Raji (cell line): ENCODE data around the gene MAVS.

Source experiments
- POLR2A ChIP-seq: IDR thresholded peaks from 2 replicates; pipeline ENCODE4 v1.6.1; 2011; ENCODE audit warnings: low read depth, low read length, control low read depth; ENCODE audit not compliant: insufficient read depth

Gene MAVS

GRCh38 chr20:3823881-3824280 lies 22.8 kb upstream of the MAVS start:
- TF ChIP-seq POLR2A = no peak

GRCh38 chr20:3825526-3825925 lies 21.1 kb upstream of the MAVS start:
- TF ChIP-seq POLR2A = no peak

- no peak for TF ChIP-seq POLR2A
Measured at GRCh38 chr20:3826420-3826819, 20.2 kb upstream of the MAVS start.

GRCh38 chr20:3828798-3829197 lies 17.8 kb upstream of the MAVS start:
- TF ChIP-seq POLR2A = no peak

- no peak for TF ChIP-seq POLR2A
Measured at GRCh38 chr20:3836132-3836531, 10.5 kb upstream of the MAVS start.

GRCh38 chr20:3839328-3839727 lies 7.3 kb upstream of the MAVS start:
- TF ChIP-seq POLR2A = no peak

- no peak for TF ChIP-seq POLR2A
Measured at GRCh38 chr20:3842348-3842930, 4.2 kb upstream of the MAVS start.

GRCh38 chr20:3843490-3843889 lies 3.1 kb upstream of the MAVS start:
- TF ChIP-seq POLR2A = no peak

GRCh38 chr20:3846378-3846739 lies 275 bp upstream of the MAVS start:
- no peak; the same call in 1 of the 2 replicates for TF ChIP-seq POLR2A

GRCh38 chr20:3847429-3847940 lies 851 bp downstream of the MAVS start:
- TF ChIP-seq POLR2A = no peak

GRCh38 chr20:3848565-3848964 lies 1.9 kb downstream of the MAVS start:
- TF ChIP-seq POLR2A = no peak

- no peak for TF ChIP-seq POLR2A
Measured at GRCh38 chr20:3854462-3854871, 7.8 kb downstream of the MAVS start.

GRCh38 chr20:3857405-3857804 lies 10.8 kb downstream of the MAVS start:
- no peak for TF ChIP-seq POLR2A

GRCh38 chr20:3858689-3859088 lies 12.1 kb downstream of the MAVS start:
- TF ChIP-seq POLR2A = no peak

- TF ChIP-seq POLR2A = no peak
Measured at GRCh38 chr20:3861191-3861590, 14.6 kb downstream of the MAVS start.

GRCh38 chr20:3862333-3862732 lies 15.7 kb downstream of the MAVS start:
- TF ChIP-seq POLR2A = no peak

GRCh38 chr20:3863317-3863716 lies 16.7 kb downstream of the MAVS start:
- TF ChIP-seq POLR2A = no peak
